Glomerular visceral epithelial cell (primary cell): ENCODE measurements around the gene ADAMTSL5.
"Not testable (repeated sequence)": the region's sequence is repeated elsewhere in the genome, so short reads cannot be mapped to it uniquely, and the experiment has no call there.

Experiments
- DNase-seq: peaks from one replicate; pipeline ENCODE4 v3.0.0-alpha.2; 2016; ENCODE audit errors: extremely low spot score

ADAMTSL5 gene

GRCh38 chr19:1478934-1479707, 33.7 kb downstream of the ADAMTSL5 start, which contains the start of gene C19orf25:
Gene C19orf25 (minus strand): TSS chr19:1479215. CDS start chr19:1478903, 312 bp downstream.
- peak; percentile 93 for DNase-seq

- not testable (repeated sequence) for DNase-seq
Measured at GRCh38 chr19:1477056-1477455, 35.8 kb downstream of the ADAMTSL5 start.

DNA sequence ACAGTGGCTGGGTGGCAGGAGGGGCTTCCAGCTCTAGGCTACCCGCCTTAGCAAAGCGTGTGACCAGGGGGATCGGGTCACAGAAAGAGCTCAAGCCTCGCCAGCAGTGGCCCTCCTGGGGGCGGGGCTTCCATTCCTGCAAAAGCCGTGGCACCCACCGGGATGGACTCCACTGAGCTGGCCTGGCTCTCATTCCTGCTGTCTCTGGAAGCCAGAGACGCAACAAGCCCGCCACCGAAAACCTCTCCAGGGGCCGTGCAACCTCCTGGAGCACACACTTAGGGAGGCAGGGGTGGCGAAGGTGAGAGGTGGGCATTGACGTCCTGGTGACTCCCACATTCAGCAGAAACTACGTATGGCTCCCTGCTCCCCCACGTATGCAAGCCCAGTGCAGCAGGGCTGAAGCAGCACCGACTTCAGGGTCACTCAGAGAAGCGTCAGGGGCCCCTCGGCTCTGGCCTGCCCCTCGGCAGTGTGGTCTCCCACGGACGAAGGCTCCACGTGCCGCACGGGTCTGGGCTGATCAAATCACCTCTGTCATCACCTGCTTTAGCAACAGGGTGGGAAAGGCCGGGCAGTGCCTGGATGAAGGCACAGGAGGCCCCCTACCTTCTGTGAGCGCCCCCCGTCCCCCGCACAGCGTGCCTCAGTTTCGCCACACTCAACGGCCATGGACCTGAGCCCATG, 36.9 kb downstream of the ADAMTSL5 start:
- DNase-seq = no peak

DNA sequence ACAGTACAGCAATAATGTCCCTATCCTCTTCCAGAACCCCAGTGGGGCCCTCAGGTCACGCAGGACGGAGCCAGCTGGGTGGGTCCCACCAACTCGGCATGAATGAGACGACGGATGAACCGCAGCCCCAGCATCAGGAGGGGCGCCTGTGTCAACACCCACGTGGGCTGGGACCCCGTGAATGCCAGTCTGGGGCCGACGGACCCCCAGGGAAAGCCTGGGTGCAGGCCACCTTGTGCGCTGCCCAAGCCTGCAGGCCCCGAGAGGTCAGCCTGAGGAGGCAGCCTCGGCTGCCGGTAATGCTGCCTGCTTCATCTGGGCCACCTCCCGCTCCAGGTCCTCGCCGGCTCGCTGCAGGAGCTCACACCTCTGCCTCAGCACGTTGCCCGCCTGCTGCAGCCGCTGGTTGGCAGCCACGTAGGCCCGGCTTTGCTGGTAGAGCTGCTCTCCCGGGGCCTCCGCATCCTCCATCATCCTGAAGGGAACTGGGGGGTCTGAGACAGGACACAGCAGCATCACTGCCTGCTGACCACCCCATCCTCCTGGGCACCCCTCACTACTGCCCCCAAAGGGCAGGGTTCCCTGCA, 38.0 kb downstream of the ADAMTSL5 start:
- no peak for DNase-seq

DNA sequence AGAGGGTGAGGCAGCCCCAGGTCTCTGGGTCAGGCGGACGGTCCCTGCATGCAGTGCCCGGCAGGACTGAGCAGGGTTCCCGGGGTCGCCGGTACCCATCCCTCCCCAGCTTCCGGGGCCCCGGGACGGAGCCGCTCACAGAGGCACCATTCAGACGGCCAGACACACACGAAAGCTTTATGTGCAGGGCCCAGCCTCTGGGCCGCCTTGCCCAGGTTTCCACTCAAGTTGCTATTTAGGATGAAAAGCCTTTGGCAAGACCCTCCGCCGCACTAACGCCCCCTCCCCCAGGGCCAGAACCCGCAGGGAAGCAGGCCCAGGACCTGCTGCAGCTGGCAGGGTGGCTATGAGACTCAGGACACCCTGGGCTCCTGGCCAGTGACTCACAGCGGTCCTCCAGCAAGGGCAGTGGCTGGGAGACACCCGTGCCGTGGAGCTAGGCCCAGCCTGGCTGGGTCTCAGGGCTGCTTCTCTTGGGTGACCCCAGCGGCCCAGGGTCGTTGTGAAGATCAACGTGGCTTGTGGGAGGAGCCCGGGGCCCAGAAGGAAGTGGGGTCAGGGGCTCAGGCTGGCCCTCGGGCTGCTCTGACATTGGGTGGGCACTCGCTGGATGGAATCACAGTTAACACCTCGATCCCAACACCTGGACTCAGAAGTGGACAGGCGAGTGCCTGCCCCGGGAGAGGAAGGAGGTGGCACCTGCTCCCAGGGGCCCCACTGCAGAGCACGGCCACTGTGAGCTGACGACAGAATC, 38.6 kb downstream of the ADAMTSL5 start:
- no peak for DNase-seq

- DNase-seq = no peak
Measured at GRCh38 chr19:1473085-1473851, 39.6 kb downstream of the ADAMTSL5 start.

DNA sequence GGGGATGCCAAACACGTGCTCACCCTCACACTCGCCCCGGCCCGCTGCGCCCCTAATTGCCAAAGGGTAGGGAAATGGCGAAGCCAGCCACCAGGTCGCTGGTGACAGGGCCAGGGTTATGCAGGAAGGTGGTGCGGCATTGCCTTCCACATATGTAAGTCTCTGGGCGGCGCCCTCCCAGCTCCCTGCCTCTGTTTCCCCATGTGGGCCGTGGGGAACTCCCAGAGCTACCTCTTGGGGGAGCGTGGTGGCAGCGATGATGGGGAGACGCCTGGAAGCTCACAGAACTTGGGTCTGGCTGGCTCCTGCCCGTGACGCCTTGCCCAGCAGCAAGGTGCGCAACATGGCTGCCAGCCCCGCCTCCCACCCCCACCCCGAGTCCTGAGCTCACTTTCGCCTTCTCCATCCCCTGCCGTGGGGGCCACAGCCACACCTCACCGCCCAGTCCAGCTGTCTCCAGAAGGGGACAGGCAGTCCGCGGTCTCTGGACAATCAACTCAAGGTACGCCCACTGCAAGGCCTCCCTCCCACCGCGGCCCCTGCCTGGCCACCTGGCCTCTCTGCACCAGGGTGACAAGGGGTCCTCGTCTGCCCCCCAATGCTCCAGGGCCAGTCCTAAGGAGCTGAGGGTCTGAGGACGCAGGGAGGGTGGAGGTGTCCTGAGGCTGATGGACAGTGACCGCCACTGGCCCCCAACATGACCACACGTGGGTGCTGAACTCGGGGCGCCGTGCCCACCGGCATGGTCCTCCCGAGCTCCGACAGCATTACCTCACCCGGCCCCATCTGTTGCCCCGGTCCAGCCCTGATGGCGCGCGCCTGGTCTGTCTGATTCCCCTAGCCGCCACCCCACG, 40.4 kb downstream of the ADAMTSL5 start:
- DNase-seq = no peak

DNA sequence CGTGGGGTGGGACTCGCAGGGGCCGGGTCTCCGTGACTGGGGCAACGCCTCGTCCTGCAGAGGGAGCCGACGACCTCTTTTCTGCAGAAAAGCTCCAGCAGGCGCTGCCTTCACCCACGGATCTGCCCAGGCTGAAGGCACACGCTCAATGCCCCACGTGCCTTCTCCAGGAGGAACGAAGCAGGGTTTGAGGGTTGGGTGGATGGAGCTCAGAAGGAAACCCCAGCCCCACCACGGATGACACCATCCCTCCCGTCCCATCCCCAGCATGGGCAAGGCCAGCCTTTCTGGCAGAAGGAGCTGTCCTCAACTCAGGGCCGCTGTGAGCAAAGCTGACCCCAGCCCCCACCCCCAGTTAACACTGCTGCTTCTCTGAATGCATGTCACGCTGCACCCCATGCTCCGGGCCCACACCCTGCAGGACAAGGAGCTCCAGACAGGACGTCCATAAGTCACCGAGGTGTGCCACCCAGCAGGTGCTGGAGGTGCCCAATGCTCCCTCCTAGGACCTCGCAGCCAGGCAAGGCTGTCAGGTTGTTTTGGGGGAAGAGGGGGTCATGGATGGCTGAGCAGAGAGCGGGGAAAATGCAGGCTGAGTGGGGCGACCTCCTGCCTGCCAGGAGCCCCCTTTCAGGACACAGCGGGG, 41.2 kb downstream of the ADAMTSL5 start:
- DNase-seq = no peak

DNA sequence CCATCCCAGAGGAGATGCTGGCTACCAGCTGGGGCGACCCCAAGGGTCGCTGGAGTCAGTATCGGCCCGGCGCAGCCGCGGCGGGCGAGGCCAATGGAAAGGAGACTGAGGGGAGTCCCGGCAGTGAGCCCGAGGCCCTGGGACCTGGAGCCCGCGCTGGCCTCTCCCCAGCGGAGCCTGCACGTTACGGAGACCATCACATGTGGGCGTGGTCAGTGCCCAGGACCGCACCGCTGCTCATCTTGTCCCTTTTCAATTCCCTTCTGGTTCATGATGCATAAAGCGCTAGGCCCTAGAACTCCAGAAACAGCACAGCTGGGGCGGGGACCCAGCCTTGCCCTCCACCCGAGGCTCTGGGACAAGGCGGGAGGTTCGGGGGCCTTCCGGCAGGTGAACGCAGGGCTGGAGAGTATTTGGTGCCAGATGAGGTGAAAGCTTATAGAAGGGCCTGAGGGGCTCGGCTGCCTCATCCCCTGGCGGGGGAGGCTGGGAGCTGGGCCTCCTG, 41.8 kb downstream of the ADAMTSL5 start:
- DNase-seq = peak; percentile 44

- peak; percentile 54 for DNase-seq
Measured at GRCh38 chr19:1470305-1471009, 42.4 kb downstream of the ADAMTSL5 start.

GRCh38 chr19:1470055-1470304, 42.8 kb downstream of the ADAMTSL5 start:
- no peak for DNase-seq

DNA sequence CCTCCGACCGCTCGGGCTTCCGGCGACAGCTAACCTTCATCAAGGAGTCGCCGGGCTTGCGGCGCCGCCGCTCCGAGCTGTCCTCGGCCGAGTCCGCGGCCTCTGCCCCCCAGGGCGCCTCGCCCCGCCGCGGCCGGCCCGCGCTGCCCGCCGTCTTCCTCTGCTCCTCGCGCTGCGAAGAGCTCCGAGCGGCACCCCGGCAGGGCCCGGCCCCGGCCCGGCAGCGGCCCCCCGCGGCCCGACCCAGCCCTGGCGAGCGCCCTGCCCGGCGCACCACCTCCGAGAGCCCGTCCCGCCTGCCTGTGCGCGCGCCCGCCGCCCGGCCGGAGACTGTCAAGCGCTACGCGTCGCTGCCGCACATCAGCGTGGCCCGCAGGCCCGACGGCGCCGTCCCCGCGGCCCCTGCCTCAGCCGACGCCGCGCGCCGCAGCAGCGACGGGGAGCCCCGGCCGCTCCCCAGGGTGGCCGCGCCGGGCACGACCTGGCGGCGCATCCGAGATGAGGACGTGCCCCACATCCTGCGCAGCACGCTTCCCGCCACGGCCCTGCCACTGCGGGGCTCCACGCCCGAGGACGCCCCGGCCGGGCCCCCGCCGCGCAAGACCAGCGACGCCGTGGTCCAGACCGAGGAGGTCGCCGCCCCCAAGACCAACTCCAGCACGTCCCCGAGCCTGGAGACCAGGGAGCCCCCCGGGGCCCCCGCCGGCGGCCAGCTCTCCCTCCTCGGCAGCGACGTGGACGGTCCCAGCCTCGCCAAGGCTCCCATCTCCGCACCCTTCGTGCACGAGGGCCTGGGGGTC, 43.4 kb downstream of the ADAMTSL5 start:
- peak; percentile 44 for DNase-seq

DNA sequence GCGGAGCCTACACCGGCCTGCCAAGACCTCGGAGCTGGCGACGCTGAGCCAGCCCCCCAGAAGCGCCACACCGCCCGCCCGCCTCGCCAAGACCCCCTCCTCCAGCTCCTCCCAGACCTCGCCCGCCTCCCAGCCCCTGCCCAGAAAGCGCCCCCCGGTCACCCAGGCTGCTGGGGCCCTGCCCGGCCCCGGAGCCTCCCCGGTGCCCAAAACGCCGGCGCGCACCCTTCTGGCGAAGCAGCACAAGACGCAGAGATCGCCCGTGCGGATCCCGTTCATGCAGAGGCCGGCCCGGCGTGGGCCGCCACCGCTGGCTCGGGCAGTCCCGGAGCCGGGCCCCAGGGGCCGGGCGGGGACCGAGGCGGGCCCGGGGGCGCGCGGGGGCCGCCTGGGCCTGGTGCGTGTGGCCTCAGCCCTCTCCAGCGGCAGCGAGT, 44.0 kb downstream of the ADAMTSL5 start:
- peak; percentile 52 for DNase-seq

DNA sequence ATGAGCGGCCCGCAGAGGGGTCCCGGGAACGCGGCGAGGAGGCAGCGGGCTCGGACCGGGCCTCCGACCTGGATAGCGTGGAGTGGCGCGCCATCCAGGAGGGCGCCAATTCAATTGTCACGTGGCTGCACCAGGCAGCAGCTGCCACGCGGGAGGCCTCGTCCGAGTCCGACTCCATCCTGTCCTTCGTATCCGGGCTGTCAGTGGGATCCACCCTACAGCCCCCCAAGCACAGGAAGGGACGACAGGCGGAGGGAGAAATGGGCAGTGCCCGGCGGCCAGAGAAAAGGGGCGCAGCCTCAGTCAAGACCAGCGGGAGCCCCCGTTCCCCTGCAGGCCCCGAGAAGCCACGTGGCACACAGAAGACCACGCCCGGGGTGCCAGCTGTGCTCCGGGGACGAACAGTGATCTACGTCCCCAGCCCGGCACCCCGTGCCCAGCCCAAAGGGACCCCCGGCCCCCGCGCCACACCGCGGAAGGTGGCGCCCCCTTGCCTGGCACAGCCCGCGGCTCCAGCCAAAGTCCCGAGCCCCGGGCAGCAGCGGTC, 44.5 kb downstream of the ADAMTSL5 start:
- DNase-seq = no peak

DNA sequence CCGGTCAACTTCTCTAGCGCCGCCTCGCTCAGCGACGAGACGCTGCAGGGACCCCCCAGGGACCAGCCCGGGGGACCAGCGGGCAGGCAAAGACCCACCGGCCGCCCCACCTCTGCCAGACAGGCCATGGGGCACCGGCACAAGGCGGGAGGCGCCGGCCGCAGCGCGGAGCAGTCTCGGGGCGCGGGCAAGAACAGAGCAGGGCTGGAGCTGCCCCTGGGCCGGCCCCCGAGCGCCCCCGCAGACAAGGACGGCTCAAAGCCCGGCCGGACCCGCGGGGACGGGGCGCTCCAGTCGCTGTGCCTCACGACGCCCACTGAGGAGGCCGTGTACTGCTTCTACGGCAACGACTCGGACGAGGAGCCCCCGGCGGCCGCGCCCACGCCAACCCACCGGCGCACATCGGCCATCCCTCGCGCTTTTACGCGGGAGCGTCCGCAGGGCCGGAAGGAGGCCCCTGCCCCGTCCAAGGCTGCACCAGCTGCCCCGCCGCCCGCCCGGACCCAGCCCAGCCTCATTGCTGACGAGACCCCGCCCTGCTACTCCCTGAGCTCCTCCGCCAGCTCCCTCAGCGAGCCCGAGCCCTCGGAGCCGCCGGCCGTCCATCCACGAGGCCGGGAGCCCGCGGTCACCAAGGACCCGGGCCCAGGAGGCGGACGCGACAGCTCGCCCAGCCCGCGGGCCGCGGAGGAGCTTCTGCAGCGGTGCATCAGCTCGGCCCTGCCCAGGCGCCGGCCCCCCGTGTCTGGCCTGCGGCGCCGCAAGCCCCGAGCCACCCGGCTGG, 45.1 kb downstream of the ADAMTSL5 start:
- DNase-seq = no peak

DNA sequence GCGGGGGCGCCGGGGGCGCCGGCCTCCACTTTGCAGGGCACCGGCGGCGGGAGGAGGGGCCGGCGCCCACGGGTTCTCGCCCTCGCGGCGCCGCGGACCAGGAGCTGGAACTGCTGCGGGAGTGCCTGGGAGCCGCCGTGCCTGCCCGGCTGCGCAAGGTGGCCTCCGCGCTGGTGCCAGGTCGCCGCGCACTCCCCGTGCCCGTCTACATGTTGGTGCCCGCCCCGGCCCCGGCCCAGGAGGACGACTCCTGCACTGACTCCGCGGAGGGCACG, 45.7 kb downstream of the ADAMTSL5 start:
- no peak for DNase-seq

GRCh38 chr19:1466461-1467214, 46.2 kb downstream of the ADAMTSL5 start:
- DNase-seq = no peak
